ENCODE data around the gene GPR141.

The GPR141 gene

GRCh38 chr7:37768611-37769010 is 85.0 kb downstream of the GPR141 start:
- TF ChIP-seq CTCF (IDR thresholded peaks at IDR 0.05; ENCODE audit: insufficient read depth, low read length, missing control alignments), result no peak
- ChIA-PET POLR2A (no interaction called here), CTCF (no interaction called here)
- DNase-seq (ENCODE audit: low read depth, low spot score), result no peak
- no peak overlapping the region for H3K4me3 ChIP-seq (ENCODE audit: low read depth, low read length)

GRCh38 chr7:37769291-37769690 is 85.7 kb downstream of the GPR141 start:
- no peak for DNase-seq (ENCODE audit: low read depth, low spot score)
- ChIA-PET CTCF (no interaction called here), POLR2A (no interaction called here)
- no peak overlapping the region for H3K4me3 ChIP-seq (ENCODE audit: low read depth, low read length)
- no peak for TF ChIP-seq CTCF (IDR thresholded peaks at IDR 0.05; ENCODE audit: insufficient read depth, low read length, missing control alignments)

- no peak for DNase-seq (ENCODE audit: low read depth, low spot score)
- CTCF ChIA-PET, result no interaction called here
- H3K4me3 ChIP-seq (ENCODE audit: low read depth, low read length), result no peak overlapping the region
- TF ChIP-seq CTCF (IDR thresholded peaks at IDR 0.05; ENCODE audit: insufficient read depth, low read length, missing control alignments), result no peak
- POLR2A ChIA-PET, result no interaction called here
Measured at GRCh38 chr7:37769726-37770125, 86.2 kb downstream of the GPR141 start.

- CTCF ChIA-PET, result no interaction called here
- no peak overlapping the region for H3K4me3 ChIP-seq (ENCODE audit: low read depth, low read length)
- no peak for TF ChIP-seq CTCF (IDR thresholded peaks at IDR 0.05; ENCODE audit: insufficient read depth, low read length, missing control alignments)
- POLR2A ChIA-PET, result no interaction called here
- DNase-seq (ENCODE audit: low read depth, low spot score), result no peak
Measured at GRCh38 chr7:37770838-37771237, 87.3 kb downstream of the GPR141 start.

GRCh38 chr7:37771342-37771741 is 87.8 kb downstream of the GPR141 start:
- CTCF ChIA-PET, result no interaction called here
- POLR2A ChIA-PET, result no interaction called here

GRCh38 chr7:37771801-37772200 is 88.2 kb downstream of the GPR141 start:
- H3K4me3 ChIP-seq (ENCODE audit: low read depth, low read length), result no peak overlapping the region
- ChIA-PET CTCF (no interaction called here), POLR2A (no interaction called here)
- no peak for TF ChIP-seq CTCF (IDR thresholded peaks at IDR 0.05; ENCODE audit: insufficient read depth, low read length, missing control alignments)
- DNase-seq (ENCODE audit: low read depth, low spot score), result no peak

More at GRCh38 chr7:37771342-37771741, 87.8 kb downstream of the GPR141 start:
- DNase-seq (ENCODE audit: low read depth, low spot score), result no peak
- H3K4me3 ChIP-seq (ENCODE audit: low read depth, low read length), result no peak overlapping the region
- no peak for TF ChIP-seq CTCF (IDR thresholded peaks at IDR 0.05; ENCODE audit: insufficient read depth, low read length, missing control alignments)
